Neuronal stem cell (in vitro differentiated cells): ENCODE data around the gene MAB21L4.

Experiments used
- DNase-seq: peaks from one replicate; pipeline ENCODE4 v3.0.0-alpha.2; 2013; ENCODE audit warnings: low spot score
- H2AFZ ChIP-seq: one replicate; pipeline ENCODE4 v1.6.1; 2013; ENCODE audit warnings: mild to moderate bottlenecking, low read length, inconsistent platforms
- H2AK5ac ChIP-seq: 2 replicates; pipeline ENCODE4 v1.6.1; 2013; ENCODE audit warnings: low read depth, mild to moderate bottlenecking, inconsistent platforms, low read length, moderate library complexity, mixed read lengths
- H2BK120ac ChIP-seq: 2 replicates; pipeline ENCODE4 v1.6.1; 2013; ENCODE audit warnings: low read depth, mild to moderate bottlenecking, inconsistent platforms, low read length, moderate library complexity, mixed read lengths
- H2BK12ac ChIP-seq: one replicate; pipeline ENCODE4 v1.6.1; 2013; ENCODE audit warnings: low read length, inconsistent platforms
- H2BK15ac ChIP-seq: 2 replicates; pipeline ENCODE4 v1.6.1; 2013; ENCODE audit warnings: mild to moderate bottlenecking, low read length, inconsistent platforms, mixed read lengths
- H2BK5ac ChIP-seq: one replicate; pipeline ENCODE4 v1.6.1; 2013; ENCODE audit warnings: inconsistent platforms, mild to moderate bottlenecking, low read length, moderate library complexity
- H3K14ac ChIP-seq: one replicate; pipeline ENCODE4 v1.6.1; 2013; ENCODE audit warnings: low read length, inconsistent platforms
- H3K18ac ChIP-seq: 2 replicates; pipeline ENCODE4 v1.6.1; 2013; ENCODE audit warnings: low read length, inconsistent platforms
- H3K23ac ChIP-seq: 2 replicates; pipeline ENCODE4 v1.6.1; 2013; ENCODE audit warnings: low read depth, mild to moderate bottlenecking, mixed read lengths, low read length, inconsistent platforms; ENCODE audit not compliant: poor library complexity
- H3K27ac ChIP-seq: replicated peaks from 3 replicates; pipeline ENCODE4 v1.5.1; 2013; ENCODE audit warnings: low read length, inconsistent platforms
- H3K27me3 ChIP-seq, 3 experiments: 2 replicates each; pipeline ENCODE4 v1.6.1; 2013; ENCODE audit warnings: low read length in 3 of 3, mild to moderate bottlenecking in 2 of 3, inconsistent platforms in 1 of 3, low read depth in 1 of 3, mixed read lengths in 1 of 3, moderate library complexity in 1 of 3; ENCODE audit not compliant: control insufficient read depth in 3 of 3, insufficient read depth in 3 of 3
- H3K36me3 ChIP-seq, 2 donors: replicated peaks in 1 of 2; 2 replicates each; pipeline ENCODE4 v1.6.1; 2013; ENCODE audit warnings: low read length in 2 of 2; ENCODE audit not compliant: control insufficient read depth in 2 of 2, insufficient read depth in 2 of 2
- H3K4ac ChIP-seq: 2 replicates; pipeline ENCODE4 v1.6.1; 2013; ENCODE audit warnings: inconsistent platforms, mild to moderate bottlenecking, low read length, moderate library complexity
- H3K4me1 ChIP-seq, 2 donors: 1 replicate in 1 of 2; 2 replicates in 1 of 2; pipeline ENCODE4 v1.6.1; 2013; ENCODE audit warnings: low read length in 2 of 2, low read depth in 1 of 2; ENCODE audit not compliant: control insufficient read depth in 2 of 2, insufficient read depth in 1 of 2
- H3K4me2 ChIP-seq: one replicate; pipeline ENCODE4 v1.6.1; 2013; ENCODE audit warnings: mild to moderate bottlenecking, low read length, inconsistent platforms; ENCODE audit not compliant: insufficient read depth, poor library complexity, severe bottlenecking
- H3K4me3 ChIP-seq, 2 donors: 2 replicates each; pipeline ENCODE4 v1.5.1; 2013; ENCODE audit warnings: low read length in 2 of 2, mild to moderate bottlenecking in 2 of 2, inconsistent platforms in 1 of 2, moderate library complexity in 1 of 2
- H3K79me1 ChIP-seq: one replicate; pipeline ENCODE4 v1.6.1; 2013; ENCODE audit warnings: low read depth, mild to moderate bottlenecking, inconsistent platforms, low read length, moderate library complexity
- H3K9ac ChIP-seq: one replicate; pipeline ENCODE4 v1.6.1; 2013; ENCODE audit warnings: mild to moderate bottlenecking, low read depth, low read length, inconsistent platforms; ENCODE audit not compliant: poor library complexity
- H3K9me3 ChIP-seq, 2 donors: replicated peaks in 1 of 2; 2 replicates each; pipeline versions ENCODE3 to v1.6.1; 2013; ENCODE audit warnings: low read length in 2 of 2, mild to moderate bottlenecking in 2 of 2, inconsistent platforms in 1 of 2, low read depth in 1 of 2, mixed read lengths in 1 of 2, moderate library complexity in 1 of 2; ENCODE audit not compliant: control insufficient read depth in 2 of 2, insufficient read depth in 1 of 2
- H4K8ac ChIP-seq: one replicate; pipeline ENCODE4 v1.6.1; 2013; ENCODE audit warnings: low read depth, mild to moderate bottlenecking, inconsistent platforms, low read length, moderate library complexity
- H4K91ac ChIP-seq: one replicate; pipeline ENCODE4 v1.6.1; 2013; ENCODE audit warnings: low read length, low read depth, mild to moderate bottlenecking, inconsistent platforms; ENCODE audit not compliant: poor library complexity
- WGBS, 2 donors: extraction: QIAGEN DNeasy Blood & Tissue Kit; methylation state at CpG; one replicate each; pipeline ENCODE4 v1.1.7; 2013; ENCODE audit warnings: missing lambda C conversion rate in 2 of 2, mixed read lengths in 1 of 2; ENCODE audit not compliant: insufficient read length in 2 of 2, insufficient replicate concordance in 1 of 2; ENCODE audit errors: extremely low coverage in 2 of 2; 5-methylcytosine and 5-hydroxymethylcytosine counted together

The MAB21L4 gene

GRCh38 chr2:240916571-240917008 lies 20.6 kb upstream of the MAB21L4 start:
- Histone ChIP-seq H2BK15ac (peak overlapping the region; percentile 81), H2BK120ac (peak overlapping the region; percentile 41), H4K91ac (no peak overlapping the region), H3K23ac (no peak overlapping the region), H3K4me2 (peak overlapping the region; percentile 73), H2AK5ac (peak overlapping the region; percentile 92), H3K14ac (peak overlapping the region; percentile 56), H3K4me1 (peaks cover 3 to 6% of the 10 kb centered on the region in 2 donors), H3K4ac (no peak overlapping the region), H2BK12ac (no peak overlapping the region), H3K4me3 (peak overlapping the region in 1 of 2 donors; percentile 71), H3K9me3 (no peaks in the 10 kb centered on the region), H3K18ac (peak overlapping the region; percentile 24), H3K27me3 (peaks cover 0 to 78% (median 8%) of the 10 kb centered on the region in 3 experiments), H3K36me3 (no peaks in the 10 kb centered on the region), H2BK5ac (no peak overlapping the region), H4K8ac (no peak overlapping the region), H3K27ac (no peak overlapping the region), H3K9ac (no peak overlapping the region), H2AFZ (peak overlapping the region; percentile 53), H3K79me1 (peaks cover 2% of the 10 kb centered on the region)
- WGBS, 2 donors = no CpG with 5 or more reads among the region's 24 CpGs
- DNase-seq = no peak

GRCh38 chr2:240915526-240916341 lies 19.8 kb upstream of the MAB21L4 start:
- Histone ChIP-seq H3K9ac (peak overlapping the region; percentile 60), H2BK12ac (peak overlapping the region; percentile 7), H3K79me1 (peaks cover 2% of the 10 kb centered on the region), H3K14ac (no peak overlapping the region), H2BK120ac (no peak overlapping the region), H3K4me3 (peak overlapping the region; percentile 15 to 69), H2AK5ac (peak overlapping the region; percentile 66), H4K8ac (no peak overlapping the region), H4K91ac (no peak overlapping the region), H3K36me3 (no peaks in the 10 kb centered on the region), H3K9me3 (no peaks in the 10 kb centered on the region), H3K27me3 (peaks cover 0 to 77% (median 8%) of the 10 kb centered on the region in 3 experiments), H3K4me2 (peak overlapping the region; percentile 57), H2BK5ac (no peak overlapping the region), H3K4ac (no peak overlapping the region), H2AFZ (peak overlapping the region; percentile 80), H3K4me1 (peaks cover 3 to 6% of the 10 kb centered on the region in 2 donors), H3K23ac (peak overlapping the region; percentile 85), H3K18ac (peak overlapping the region; percentile 74), H2BK15ac (no peak overlapping the region), H3K27ac (no peak overlapping the region)
- no peak for DNase-seq
- no CpG with 5 or more reads among the region's 34 CpGs for WGBS, 2 donors

GRCh38 chr2:240914645-240915525 lies 18.9 kb upstream of the MAB21L4 start:
- H3K79me1 ChIP-seq = peaks cover under 1% of the 10 kb centered on the region
- no peak overlapping the region for H3K23ac ChIP-seq
- H3K14ac ChIP-seq = no peak overlapping the region
- no peak overlapping the region for H3K27ac ChIP-seq
- no peak overlapping the region for H4K8ac ChIP-seq
- no peak overlapping the region for H4K91ac ChIP-seq
- H3K4ac ChIP-seq = no peak overlapping the region
- H2BK120ac ChIP-seq = no peak overlapping the region
- no peaks in the 10 kb centered on the region for H3K9me3 ChIP-seq
- H2BK12ac ChIP-seq = no peak overlapping the region
- DNase-seq = no peak
- peak overlapping the region; percentile 35 for H2BK5ac ChIP-seq
- peaks cover 3 to 6% of the 10 kb centered on the region in 2 donors for H3K4me1 ChIP-seq
- no peaks in the 10 kb centered on the region for H3K36me3 ChIP-seq
- H3K4me2 ChIP-seq = no peak overlapping the region
- H3K18ac ChIP-seq = peak overlapping the region; percentile 56
- no CpG with 5 or more reads among the region's 25 CpGs for WGBS, 2 donors
- H3K4me3 ChIP-seq = no peak overlapping the region
- no peak overlapping the region for H2BK15ac ChIP-seq
- H2AFZ ChIP-seq = no peak overlapping the region
- no peak overlapping the region for H3K9ac ChIP-seq
- peak overlapping the region; percentile 66 for H2AK5ac ChIP-seq
- H3K27me3 ChIP-seq = peaks cover 0 to 75% (median 8%) of the 10 kb centered on the region in 3 experiments
